ENCODE results near the gene ARF4.
"Not testable (repeated sequence)": the region's sequence is repeated elsewhere in the genome, so short reads cannot be mapped to it uniquely, and the experiment has no call there.

The ARF4 gene

DNA sequence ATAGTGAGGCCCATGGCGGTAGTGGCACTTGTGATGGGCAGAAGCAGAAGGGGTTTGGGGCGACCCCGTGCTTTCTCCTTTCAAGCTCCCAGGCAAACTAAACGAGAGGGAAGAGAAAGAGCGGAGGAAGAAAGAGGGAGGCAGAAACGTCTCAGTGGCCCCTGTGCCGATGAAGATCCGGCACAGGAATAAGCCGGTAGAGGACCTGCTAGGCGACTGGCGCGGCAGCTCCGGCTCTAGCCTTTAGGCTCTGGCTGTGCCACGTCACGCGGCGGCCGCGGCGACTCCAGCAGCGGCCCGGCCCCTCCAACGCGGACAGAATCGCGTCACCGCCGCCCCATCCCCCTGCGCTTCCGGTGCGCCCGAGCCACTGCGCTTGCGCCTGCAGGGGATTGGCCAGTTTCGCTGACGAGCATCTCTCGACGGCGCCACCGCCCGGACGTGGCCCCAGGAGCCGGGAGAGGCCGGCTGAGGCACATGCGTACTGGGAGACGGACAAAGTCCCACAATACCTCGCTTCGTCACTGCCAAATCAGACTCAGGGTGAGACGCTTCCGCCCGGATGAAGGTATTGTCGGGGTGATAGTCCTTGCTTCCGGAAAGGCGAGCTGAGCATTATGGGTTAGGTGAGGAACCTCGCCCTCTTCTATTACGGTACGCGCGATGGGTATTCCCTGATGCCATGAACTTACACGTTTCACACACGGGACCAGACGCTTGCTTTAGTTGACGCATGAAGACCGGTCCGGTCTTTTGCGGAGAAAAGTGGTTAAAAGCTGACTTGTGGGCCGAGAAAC, at the start of gene ARF4:
ARF4 (minus strand) TSS at position 218 of the 797 bp plus-strand sequence; CDS start at position 14, 204 bp downstream.
- DNase-seq, result peak; percentile 95

DNA sequence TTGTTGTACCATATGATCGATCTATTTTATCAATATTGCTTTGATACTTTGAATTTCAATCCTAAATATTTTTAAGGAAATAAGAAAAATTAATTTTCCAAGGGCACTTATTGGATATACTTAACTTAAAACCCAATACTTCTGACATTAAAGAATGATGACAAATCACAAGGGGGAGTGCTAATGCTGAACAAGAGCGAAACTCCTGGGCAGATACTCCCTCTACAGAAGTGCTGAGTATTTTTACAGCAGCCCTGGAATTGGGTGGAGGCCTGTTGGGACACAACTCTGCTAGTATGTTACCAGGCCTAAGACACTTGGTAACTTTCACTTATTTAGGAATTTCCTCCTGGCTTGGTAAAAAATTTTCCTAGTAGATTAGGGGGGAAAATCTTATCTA, 49.6 kb upstream of the ARF4 start:
- no peak for DNase-seq

DNA sequence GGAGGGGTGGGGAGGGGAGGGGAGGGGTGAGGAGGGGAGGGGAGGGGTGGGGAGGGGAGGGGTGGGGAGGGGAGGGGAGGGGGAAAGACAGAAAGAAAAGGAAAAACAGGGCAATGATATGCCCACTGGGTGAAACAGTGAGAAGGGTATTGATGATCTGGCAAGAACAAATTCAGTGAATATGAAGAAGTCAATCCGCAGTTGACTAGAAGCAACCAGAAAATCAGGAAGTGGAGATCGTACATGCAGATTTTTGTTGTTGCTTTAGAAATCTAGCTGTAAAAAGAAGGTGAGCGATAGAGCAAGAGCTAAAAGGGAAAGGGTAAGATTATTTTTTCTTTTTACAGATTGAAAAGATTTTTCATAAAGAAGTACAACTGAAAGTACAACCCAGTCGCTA, 47.6 kb upstream of the ARF4 start:
- no peak for DNase-seq

DNA sequence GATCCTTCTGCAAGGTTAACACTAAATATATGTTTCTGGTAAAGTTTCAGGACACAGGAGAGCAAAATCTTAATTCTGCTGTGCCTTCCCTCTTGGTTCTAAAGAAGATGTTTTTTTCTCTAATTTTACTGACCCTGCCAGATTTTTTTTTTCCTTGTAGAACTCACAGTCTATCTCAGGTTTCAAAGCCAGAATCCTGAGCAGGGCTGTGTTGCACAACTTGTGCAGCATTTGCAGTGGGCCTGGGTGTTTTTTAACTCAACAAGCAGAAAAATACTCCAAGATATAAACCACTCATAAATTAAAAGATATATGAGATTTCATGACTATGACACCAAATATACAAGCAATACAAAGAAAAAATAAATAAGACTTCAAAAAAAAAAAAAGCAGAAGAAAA, 40.2 kb upstream of the ARF4 start:
- DNase-seq, result no peak

DNA sequence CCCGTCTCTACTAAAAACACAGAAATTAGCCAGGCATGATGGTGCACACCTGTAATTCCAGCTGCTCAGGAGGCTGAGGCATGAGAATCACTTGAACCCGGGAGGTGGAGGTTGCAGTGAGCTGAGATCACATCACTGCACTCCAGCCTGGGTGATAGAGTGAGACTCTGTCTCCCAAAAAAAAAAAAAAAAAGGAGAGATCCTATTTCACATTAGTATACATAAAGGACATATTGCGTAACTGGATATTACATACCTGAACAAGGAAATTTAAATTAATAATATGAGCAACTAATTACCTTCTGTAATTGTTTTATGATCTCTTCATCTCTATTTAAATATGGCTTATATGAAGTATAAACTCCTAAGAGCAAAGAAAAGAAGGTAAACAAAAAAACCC, 37.1 kb upstream of the ARF4 start:
- not testable (repeated sequence) for DNase-seq

DNA sequence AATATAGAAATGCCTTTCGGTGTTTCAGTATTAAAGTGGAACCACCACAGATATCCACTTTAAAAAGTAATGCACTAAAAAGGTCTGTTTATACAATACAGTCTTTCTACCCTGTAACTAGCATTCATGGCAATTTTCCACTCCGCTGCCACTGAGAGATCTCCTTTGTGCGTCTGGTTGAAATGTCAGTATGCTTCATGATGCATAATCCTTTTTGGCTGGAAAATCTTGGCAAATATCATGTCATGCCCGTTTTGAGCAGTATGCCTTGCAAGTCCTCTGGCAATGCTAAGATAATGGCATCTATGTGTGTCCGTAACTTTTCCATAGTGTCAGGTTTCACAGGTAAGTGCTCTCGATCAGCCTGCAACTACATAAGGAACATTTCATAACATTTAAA, 30.8 kb upstream of the ARF4 start:
- peak; percentile 48 for DNase-seq

DNA sequence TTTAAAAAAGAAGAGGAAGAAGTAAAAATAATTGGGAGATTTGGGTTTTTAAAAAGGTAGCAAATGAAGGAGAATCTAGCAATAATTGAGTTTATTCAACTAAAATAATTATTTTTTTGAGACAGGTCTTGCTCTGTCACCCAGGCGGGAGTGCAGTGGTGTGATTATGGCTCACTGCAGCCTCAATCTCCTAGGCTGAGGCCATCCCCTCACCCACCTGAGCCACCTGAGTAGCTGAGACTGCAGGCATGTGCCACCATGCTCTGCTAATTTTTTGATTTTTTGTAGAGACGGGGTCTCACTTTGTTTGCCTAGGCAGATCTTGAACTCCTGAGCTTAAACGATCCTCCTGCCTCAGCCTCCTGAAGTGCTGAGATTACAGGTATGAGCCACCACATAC, 27.7 kb upstream of the ARF4 start:
- DNase-seq, result no peak

DNA sequence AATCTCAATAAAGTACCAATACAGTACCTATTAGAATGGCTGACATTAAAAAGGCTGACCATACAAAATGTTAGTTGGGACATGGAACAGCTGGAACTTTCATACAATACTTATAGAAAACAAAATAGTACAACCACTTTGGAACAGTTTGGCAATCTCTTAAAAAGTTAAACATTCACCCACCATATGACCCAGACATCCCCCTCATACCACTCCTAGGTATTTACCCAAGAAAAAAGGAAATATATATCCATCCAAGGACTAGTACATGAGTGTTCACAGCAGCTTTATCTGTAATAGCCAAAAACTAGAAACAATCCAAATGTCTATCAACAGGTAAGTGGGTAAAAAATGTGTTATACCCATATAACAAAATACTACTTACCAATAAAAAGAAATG, 25.2 kb upstream of the ARF4 start:
- no peak for DNase-seq

DNA sequence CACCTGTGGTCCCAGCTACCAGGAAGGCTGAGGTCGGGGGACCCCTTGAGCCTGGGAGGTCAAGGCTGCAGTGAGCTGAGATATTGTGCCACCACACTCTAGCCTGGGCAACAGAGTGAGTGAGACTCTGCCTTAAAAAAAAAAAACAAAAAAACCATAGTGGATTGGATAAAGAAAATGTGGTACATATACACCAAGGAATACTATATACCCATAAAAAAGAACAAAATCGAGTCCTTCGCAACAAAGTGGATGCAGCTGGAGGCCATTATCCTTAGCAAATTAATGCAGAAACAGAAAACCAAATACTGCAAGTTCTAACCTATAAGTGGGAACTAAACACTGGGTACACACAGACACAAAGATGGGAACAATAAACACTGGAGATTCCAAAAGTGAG, 20.6 kb upstream of the ARF4 start:
- DNase-seq, result no peak

DNA sequence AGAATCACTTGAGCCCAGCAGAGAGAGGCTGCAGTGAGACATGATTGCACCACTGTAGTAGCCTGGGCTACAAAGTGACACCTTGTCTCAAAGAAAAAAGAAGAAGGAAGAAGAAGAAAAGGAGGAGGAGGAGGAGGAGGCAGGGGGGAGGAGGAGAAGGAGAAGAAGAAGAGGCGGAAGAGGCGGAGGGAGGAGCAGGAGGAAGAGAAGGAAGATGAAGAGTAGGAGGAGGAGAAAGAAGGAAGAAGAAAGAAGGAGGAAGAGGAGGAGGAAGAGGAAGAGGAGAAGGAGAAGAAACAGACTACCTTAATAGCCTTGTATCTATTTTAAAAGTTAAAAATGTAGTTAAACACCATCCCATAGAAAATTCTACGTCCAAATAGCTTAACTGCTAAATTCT, 19.1 kb upstream of the ARF4 start:
- DNase-seq, result no peak

DNA sequence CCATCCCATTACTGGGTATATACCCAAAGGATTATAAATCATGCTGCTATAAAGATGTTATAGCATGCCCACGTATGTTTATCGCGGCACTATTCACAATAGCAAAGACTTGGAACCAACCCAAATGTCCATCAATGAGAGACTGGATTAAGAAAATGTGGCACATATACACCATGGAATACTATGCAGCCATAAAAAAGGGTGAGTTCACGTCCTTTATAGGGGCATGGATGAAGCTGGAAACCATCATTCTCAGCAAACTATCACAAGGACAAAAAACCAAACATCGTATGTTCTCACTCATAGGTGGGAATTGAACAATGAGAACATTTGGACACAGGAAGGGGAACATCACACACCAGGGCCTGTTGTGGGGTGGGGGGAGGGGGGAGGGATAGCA, 14.7 kb upstream of the ARF4 start:
- DNase-seq, result not testable (repeated sequence)

DNA sequence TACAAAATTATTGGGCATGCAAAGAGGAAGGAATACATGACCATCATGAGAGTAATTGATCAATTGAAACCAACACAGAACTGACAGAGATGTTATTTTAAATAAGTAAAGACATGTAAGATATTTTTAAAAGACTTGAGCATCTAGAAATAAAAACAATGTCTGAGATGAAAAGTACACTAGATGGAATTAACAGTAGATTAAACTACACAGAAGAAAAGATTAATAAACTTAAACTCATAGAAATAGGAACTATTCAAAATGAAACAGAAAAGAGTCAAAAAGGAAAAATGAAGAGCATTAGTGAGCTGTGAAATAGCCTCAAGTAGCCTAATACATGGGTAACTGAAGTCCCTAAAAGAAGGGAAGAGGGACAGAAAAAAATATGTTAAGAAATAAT, 8.5 kb upstream of the ARF4 start:
- DNase-seq, result no peak

DNA sequence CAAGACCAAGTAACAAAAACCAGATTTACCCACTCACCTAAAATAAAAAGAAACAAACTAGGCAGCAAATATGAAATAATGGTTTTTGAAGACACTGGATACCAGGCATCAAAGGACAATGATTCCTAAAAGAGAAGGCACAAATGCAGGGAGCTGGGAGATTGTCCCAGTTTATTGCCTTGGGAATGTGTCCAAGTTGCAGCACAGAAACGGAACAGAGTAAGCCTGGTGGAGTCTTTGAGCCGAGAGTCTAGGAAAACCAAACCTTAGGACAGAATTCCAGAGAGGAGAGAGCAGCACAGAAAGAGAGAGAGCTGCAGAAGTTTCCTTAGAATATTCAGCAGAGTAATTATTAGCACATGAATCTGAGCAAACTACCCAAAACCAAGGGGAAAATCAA, 7.8 kb upstream of the ARF4 start:
- DNase-seq, result no peak

DNA sequence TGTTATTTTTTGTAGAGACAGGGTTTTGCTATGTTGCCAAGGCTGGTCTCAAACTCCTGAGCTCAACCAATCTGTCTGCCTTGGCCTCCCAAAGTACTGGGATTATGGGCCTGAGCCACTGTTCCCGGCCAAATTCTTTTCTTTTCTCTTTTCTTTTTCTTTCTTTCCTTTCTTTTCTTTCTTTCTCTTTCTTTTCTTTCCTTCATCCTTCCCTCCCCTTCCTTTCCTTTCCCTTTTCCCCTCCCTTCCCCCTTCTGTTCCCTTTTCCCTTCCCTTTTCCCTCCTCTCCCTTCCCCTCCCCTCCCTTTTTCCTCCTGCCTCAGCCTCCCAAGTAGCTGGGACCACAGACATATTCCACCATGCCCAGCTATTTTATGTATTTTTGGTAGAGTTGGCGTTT, 3.1 kb upstream of the ARF4 start:
- DNase-seq, result no peak

DNA sequence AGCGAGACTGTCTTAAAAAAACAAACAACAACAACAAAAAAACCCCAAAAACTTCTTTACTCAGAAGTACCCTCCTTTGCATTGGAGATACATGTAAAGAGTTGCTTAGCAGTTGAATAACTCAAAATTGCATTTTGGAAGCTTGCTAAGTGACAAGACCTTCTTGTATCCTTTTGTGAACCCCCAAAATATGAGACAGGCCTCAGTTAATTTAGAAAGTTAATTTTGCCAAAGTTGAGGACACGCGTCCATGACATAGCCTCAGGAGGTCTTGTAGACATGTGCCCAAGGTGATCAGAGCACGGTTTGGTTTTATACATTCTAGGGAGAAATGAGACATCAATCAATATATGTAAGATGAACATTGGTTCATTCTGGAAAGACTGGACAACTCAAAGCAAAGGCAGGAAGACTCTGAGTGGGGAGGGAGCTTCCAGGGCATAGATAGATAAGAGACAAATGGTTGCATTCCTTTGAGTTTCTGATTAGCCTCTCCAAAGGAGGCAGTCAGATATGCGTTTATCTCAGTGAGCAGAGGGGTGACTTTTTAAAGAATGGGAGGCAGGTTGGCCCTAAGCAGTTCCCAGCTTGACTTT, 1.7 kb upstream of the ARF4 start:
- no peak for DNase-seq

DNA sequence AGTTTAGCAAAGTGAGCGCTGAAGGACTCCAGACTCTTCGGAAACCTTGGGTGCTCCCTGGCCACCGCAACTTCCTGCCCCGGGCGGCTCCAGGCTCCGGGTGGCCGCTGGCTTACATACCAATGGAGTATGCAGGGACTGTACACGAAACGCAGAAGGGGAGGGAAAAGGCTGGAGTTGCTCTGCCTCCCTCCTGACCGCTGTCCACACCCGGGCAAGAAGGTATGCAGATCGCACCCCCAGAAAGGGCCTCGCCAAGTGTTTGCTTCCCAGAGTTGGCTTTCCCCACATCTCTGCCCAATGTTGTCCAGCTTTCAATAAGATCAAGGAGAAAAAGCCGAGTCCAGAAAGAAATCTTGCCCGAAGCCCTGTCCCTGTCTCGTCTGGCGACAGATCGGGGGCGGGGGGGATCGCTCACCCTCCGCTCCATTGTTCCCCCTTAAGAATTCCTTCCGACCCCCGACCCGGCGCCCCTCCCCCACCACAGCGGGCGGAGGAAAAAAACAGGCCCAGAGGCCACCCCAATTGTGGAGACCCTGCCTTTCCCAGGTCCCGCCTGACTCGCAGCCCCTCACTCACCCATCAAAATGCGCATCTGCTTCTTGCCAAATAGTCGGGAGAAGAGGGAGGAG, 533 bp downstream of the ARF4 start:
- DNase-seq, result no peak

DNA sequence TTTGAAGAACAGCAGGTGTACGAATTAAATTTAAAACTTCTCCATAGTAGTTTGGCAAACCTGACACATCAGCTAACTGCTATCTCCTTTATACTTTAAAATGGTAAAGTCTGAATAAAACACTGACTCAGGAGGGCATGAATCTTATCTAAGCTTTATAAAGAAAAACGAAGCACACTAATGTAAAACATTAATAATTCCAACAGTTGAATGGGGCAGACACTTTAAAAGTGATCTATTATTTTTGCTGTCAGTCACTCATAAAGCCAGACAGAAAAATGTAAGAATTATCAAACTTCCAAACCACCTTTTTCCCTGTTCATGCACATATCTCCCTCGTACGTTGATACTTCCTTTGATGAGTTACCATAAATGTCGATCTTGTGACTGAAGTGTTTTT, 2.6 kb downstream of the ARF4 start:
- DNase-seq, result no peak

DNA sequence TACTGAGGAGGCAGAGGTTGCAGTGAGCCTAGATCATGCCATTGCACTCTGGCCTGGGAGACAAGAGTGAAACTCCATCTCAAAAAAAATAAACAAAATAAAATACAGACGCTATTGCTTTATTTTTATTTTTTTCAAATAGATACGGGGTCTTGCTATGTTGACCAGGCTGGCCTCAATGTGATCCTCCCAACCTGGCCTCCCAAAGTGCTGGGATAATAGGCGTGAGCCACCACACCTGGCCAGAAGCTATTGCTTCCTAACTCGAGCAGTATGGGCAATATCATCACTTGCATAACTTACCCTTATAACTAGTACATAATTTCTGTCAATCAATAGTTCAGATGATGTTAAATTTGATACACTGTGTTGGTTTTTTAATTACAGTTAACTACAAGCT, 3.0 kb downstream of the ARF4 start:
- DNase-seq, result no peak

DNA sequence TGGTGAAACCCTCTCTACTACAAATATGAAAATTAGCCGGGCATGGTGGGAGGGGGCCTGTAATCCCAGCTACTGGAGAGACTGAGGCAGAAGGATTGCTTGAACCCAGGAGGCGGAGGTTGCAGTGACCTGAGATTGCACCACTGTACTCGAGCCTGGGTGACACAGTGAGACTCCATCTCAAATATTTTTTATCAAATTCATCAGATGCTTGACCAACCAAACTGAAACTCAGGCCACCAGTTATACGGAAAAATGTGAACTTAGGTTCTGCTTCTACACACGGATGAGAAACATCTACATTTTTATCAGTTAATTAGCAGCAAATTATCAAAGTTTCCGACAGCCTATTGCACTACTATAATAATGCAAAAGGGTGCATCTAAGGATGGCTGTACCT, 4.8 kb downstream of the ARF4 start:
- no peak for DNase-seq

DNA sequence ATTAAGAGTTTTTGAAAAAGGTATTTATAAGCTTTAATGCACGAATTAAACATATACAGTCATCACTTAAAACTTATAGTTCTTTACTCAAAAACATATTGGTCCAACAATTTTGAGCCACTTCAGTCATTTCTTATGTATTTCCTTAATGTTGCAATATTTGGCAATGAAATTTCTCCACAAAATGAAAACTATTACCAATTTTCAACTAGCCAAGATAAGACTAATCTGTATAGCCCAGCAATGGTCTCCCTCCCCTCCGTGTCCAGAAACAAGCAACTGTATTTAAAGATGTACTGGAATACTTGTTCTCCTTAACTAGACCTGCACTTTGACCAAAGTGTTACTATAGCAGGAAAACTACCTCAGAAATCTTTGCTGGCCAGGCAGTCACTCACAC, 9.2 kb downstream of the ARF4 start:
- no peak for DNase-seq

DNA sequence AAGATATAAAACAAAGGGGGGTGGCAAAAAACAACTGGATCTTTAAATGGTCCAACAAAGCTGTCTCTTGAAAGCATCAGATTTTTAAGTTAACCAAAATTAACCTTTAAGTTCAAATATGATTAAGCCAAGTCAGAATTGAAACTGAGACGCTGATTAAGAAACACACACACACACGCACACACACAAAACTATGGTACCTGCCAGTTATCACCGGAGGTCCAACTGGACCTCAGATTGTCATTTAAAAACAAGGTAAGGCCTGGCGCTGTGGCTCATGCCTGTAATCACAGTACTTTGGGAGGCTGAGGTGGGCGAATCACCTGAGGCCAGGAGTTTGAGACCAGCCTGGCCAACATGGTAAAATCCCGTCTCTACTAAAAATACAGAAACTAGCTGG, 10.4 kb downstream of the ARF4 start:
- no peak for DNase-seq

DNA sequence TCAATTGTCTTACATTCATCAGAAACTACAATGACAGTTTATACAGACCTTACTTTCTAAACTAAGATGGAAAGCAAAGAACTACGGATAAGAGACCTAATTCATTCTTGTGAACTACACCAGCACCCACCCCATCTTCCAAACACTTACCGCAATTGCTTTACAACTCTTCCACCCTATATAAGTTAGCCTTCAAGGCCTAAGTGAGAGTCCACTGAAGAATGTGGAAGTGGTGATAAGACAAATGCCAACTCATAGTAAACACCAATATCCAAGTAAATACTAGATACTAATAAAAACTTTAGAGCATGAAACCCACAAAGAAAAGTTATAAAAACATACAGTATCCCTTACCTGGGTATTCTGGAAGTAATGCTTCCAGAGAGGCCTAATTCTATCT, 13.6 kb downstream of the ARF4 start:
- no peak for DNase-seq

DNA sequence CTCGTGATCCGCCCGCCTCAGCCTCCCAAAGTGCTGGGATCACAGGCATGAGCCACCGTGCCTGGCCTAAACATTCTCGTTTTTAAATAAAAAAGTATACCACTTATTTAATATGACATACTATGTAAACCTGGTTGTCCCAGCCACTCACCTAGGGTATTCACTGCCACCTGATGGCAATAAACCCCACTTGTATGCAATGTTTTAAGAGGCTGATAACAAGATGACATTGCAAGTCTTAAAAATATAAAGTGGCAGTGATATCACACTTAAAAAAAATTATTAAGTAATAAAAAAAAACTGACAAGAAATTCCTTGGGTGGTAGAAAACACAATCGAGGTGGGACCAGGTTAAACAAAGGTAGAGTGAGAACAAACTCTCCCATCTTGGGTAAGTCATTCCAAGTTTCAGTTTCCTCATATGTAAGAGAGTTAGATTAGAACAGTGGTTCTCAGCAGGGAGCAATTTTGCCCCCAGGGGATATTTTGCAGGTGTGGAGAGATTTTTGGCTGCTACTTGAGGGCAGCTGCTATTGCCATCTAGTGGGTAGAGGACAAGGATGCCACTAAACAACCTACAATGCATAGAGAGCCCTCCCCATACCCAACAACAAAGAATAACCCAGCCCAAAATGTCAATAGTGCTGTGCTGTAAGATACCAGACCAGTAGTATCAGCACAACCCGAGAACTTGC, 14.5 kb downstream of the ARF4 start:
- DNase-seq, result no peak

DNA sequence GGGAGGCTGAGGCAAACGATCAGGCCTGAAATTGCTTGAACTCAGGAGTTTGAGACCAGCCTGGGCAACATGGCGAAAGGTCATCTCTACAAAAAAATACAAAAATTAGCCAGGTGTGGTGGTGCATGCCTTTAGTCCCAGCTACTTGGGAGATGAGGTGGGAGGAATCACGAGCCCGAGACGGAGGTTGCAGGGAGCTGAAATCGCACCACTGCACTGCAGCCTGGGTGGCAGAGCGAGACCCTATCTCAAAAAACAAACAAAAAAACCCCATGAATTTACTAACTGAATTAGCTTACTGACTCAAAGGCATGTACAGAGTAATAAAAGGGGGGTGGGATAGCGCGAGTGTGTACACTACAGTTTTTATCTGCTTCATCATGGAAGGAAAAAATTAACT, 19.3 kb downstream of the ARF4 start:
- no peak for DNase-seq
